ENCODE results near the gene TTLL11. TPM values are rescaled to one million over a fixed set of nuclear protein-coding genes. Genes with fewer than 3 reads are reported as not detected.

The TTLL11 gene
- total and polyA plus RNA-seq, 4 donors = 1.4 to 4.5 (median 3.6) TPM

- Histone ChIP-seq H3K27me3 (ENCODE audit: control insufficient read depth in 4 of 4, insufficient read depth in 4 of 4, low read length in 3 of 4) (peaks cover 0 to 6% (median 3%) of the 10 kb centered on the region in 4 donors), H3K9ac (ENCODE audit: low read depth in 1 of 2, low read length in 2 of 2) (no peak overlapping the region), H3K9me3 (ENCODE audit: control insufficient read depth in 4 of 4, low read length in 3 of 4) (no peaks in the 10 kb centered on the region), H3K27ac (ENCODE audit: low read depth in 1 of 2, low read length in 2 of 2) (no peak overlapping the region), H3K4me3 (ENCODE audit: low read depth in 1 of 3, low read length in 3 of 3) (no peak overlapping the region), H3K4me1 (ENCODE audit: control insufficient read depth in 4 of 4, insufficient read depth in 4 of 4, low read length in 3 of 4) (peaks cover 0 to 15% (median 3%) of the 10 kb centered on the region in 4 donors), H3K36me3 (ENCODE audit: control insufficient read depth in 4 of 4, insufficient read depth in 3 of 4, low read depth in 1 of 4, low read length in 3 of 4) (no peaks in the 10 kb centered on the region)
- no peak for DNase-seq (ENCODE audit: low spot score)
- WGBS = 8% methylated on average over 64 of the region's 64 CpGs
- TF ChIP-seq JUND (IDR thresholded peaks at IDR 0.05) (no peak), FOXA1 (IDR thresholded peaks at IDR 0.05) (no peak)
These were observed 33.5 kb upstream of the TTLL11 start for GRCh38 chr9:122126331-122127261.

- Histone ChIP-seq H3K9me3 (ENCODE audit: control insufficient read depth in 4 of 4, low read length in 3 of 4) (no peaks in the 10 kb centered on the region), H3K4me1 (ENCODE audit: control insufficient read depth in 4 of 4, insufficient read depth in 4 of 4, low read length in 3 of 4) (peaks cover 0 to 15% (median 3%) of the 10 kb centered on the region in 4 donors), H3K4me3 (ENCODE audit: low read depth in 1 of 3, low read length in 3 of 3) (no peak overlapping the region), H3K9ac (ENCODE audit: low read depth in 1 of 2, low read length in 2 of 2) (no peak overlapping the region), H3K36me3 (ENCODE audit: control insufficient read depth in 4 of 4, insufficient read depth in 3 of 4, low read depth in 1 of 4, low read length in 3 of 4) (no peaks in the 10 kb centered on the region), H3K27ac (ENCODE audit: low read depth in 1 of 2, low read length in 2 of 2) (no peak overlapping the region), H3K27me3 (ENCODE audit: control insufficient read depth in 4 of 4, insufficient read depth in 4 of 4, low read length in 3 of 4) (peaks cover 0 to 6% (median 3%) of the 10 kb centered on the region in 4 donors)
- DNase-seq (ENCODE audit: low spot score) = no peak
- 32% methylated on average over 21 of the region's 21 CpGs for WGBS
- TF ChIP-seq, protein P1, sequence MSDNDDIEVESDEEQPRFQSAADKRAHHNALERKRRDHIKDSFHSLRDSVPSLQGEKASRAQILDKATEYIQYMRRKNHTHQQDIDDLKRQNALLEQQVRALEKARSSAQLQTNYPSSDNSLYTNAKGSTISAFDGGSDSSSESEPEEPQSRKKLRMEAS (IDR thresholded peaks at IDR 0.05) = no peak
- TF ChIP-seq YY1 (IDR thresholded peaks at IDR 0.05) (no peak), HNF4A (conservative IDR thresholded peaks at IDR 0.05) (no peak), RXRA (IDR thresholded peaks at IDR 0.05) (no peak), GABPA (IDR thresholded peaks at IDR 0.05 in 1 of 2, conservative IDR thresholded peaks at IDR 0.05 in 1 of 2) (no peak), REST (IDR thresholded peaks at IDR 0.05) (no peak), CTCF (IDR thresholded peaks at IDR 0.05; ENCODE audit: low read depth, low read length, missing input control) (no peak), HNF4G (IDR thresholded peaks at IDR 0.05) (no peak), TAF1 (conservative IDR thresholded peaks at IDR 0.05) (no peak), FOXA2 (IDR thresholded peaks at IDR 0.05) (no peak), ATF3 (IDR thresholded peaks at IDR 0.05) (no peak)
- TF ChIP-seq, protein P2, sequence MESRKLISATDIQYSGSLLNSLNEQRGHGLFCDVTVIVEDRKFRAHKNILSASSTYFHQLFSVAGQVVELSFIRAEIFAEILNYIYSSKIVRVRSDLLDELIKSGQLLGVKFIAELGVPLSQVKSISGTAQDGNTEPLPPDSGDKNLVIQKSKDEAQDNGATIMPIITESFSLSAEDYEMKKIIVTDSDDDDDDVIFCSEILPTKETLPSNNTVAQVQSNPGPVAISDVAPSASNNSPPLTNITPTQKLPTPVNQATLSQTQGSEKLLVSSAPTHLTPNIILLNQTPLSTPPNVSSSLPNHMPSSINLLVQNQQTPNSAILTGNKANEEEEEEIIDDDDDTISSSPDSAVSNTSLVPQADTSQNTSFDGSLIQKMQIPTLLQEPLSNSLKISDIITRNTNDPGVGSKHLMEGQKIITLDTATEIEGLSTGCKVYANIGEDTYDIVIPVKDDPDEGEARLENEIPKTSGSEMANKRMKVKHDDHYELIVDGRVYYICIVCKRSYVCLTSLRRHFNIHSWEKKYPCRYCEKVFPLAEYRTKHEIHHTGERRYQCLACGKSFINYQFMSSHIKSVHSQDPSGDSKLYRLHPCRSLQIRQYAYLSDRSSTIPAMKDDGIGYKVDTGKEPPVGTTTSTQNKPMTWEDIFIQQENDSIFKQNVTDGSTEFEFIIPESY (IDR thresholded peaks at IDR 0.05) = no peak
These were observed 32.6 kb upstream of the TTLL11 start for GRCh38 chr9:122125509-122126330.
